Keratinocyte (primary cell): ENCODE data around the gene JPH2. TPM values are rescaled to one million over a fixed set of nuclear protein-coding genes. Genes with fewer than 3 reads are reported as not detected.

ENCODE experiments used
- DNase-seq: peaks from one replicate; pipeline ENCODE4 v3.0.0-alpha.2; 2011; ENCODE audit warnings: low read depth, missing footprints, low spot score
- FAIRE-seq: peaks from 2 replicates; lab custom pipeline; 2011; peaks lifted over from hg19 to GRCh38; lab: Jason Lieb, UNC
- H2AFZ ChIP-seq: 2 replicates; pipeline ENCODE4 v1.6.0; 2012; ENCODE audit warnings: low read length, control low read depth, inconsistent platforms; ENCODE audit not compliant: control insufficient read depth
- H3K27ac ChIP-seq: 2 replicates; pipeline ENCODE4 v1.5.1; 2011; ENCODE audit warnings: low read length; ENCODE audit not compliant: control insufficient read depth, insufficient read depth
- H3K27me3 ChIP-seq: 3 replicates; pipeline ENCODE4 v1.6.0; 2011; ENCODE audit warnings: low read length; ENCODE audit not compliant: control insufficient read depth, insufficient read depth; ENCODE audit errors: extremely low read depth
- H3K36me3 ChIP-seq, 2 experiments: 2 replicates in 1 of 2; 3 replicates in 1 of 2; pipeline ENCODE4 v1.5.1; 2011; ENCODE audit warnings: low read length in 2 of 2, mild to moderate bottlenecking in 1 of 2; ENCODE audit not compliant: control insufficient read depth in 2 of 2, insufficient read depth in 2 of 2; ENCODE audit errors: extremely low read depth in 1 of 2
- H3K4me1 ChIP-seq: 3 replicates; pipeline ENCODE4 v1.5.1; 2011; ENCODE audit warnings: low read length; ENCODE audit not compliant: control insufficient read depth, insufficient read depth; ENCODE audit errors: extremely low read depth
- H3K4me2 ChIP-seq: 3 replicates; pipeline ENCODE4 v1.6.0; 2011; ENCODE audit warnings: low read depth, low read length; ENCODE audit not compliant: control insufficient read depth, insufficient read depth; ENCODE audit errors: extremely low read depth
- H3K4me3 ChIP-seq, 3 experiments: fragments of 200-600 bp in 1 of 3; sonication (generic) in 1 of 3; 2 replicates in 2 of 3; 3 replicates in 1 of 3; pipeline ENCODE4 v1.5.1; 2011 to 2016; ENCODE audit warnings: low read length in 3 of 3, mild to moderate bottlenecking in 3 of 3, control low read depth in 2 of 3, inconsistent platforms in 1 of 3, low read depth in 1 of 3, mixed read lengths in 1 of 3, mixed run types in 1 of 3, moderate library complexity in 1 of 3; ENCODE audit not compliant: control insufficient read depth in 2 of 3, insufficient read depth in 2 of 3; ENCODE audit errors: extremely low read depth in 1 of 3
- H3K79me2 ChIP-seq: 2 replicates; pipeline ENCODE4 v1.6.0; 2012; ENCODE audit warnings: low read length; ENCODE audit not compliant: control insufficient read depth, insufficient read depth
- H3K9ac ChIP-seq: 3 replicates; pipeline ENCODE4 v1.6.0; 2011; ENCODE audit warnings: low read length; ENCODE audit not compliant: control insufficient read depth, insufficient read depth; ENCODE audit errors: extremely low read depth
- H3K9me1 ChIP-seq: 3 replicates; pipeline ENCODE4 v1.6.0; 2011; ENCODE audit warnings: low read length; ENCODE audit not compliant: control insufficient read depth, insufficient read depth; ENCODE audit errors: extremely low read depth
- H3K9me3 ChIP-seq: 2 replicates; pipeline ENCODE4 v1.5.1; 2012; ENCODE audit warnings: low read depth, low read length; ENCODE audit not compliant: control insufficient read depth
- H4K20me1 ChIP-seq: 3 replicates; pipeline ENCODE4 v1.6.0; 2011; ENCODE audit warnings: low read length; ENCODE audit not compliant: control insufficient read depth, insufficient read depth; ENCODE audit errors: extremely low read depth
- EZH2 ChIP-seq: IDR thresholded peaks from one replicate; pipeline ENCODE4 v1.6.1; 2012; ENCODE audit warnings: inconsistent platforms, mild to moderate bottlenecking, low read length, moderate library complexity
- dilution Hi-C: fragments of 300-500 bp; cut with MboI; formaldehyde crosslinking; loops from one replicate; pipeline ENCODE4 v1.7.0; 2020; ENCODE audit warnings: low sequenced_read_pairs; ENCODE audit not compliant: extremely low pct_ligation_motif_present
- polyA plus RNA-seq, 5 experiments: library from polyadenylated mRNA; depleted of rRNA in 3 of 5; stranded (reverse) in 3 of 5; stranded (forward) in 1 of 5; unstranded in 1 of 5; fragments of >200 nt; gene quantifications; 1 replicate in 1 of 5; 2 replicates in 3 of 5; 3 replicates in 1 of 5; pipeline versions ENCODE4 v1.2.1 to v1.2.3, GENCODE V29; 2011 to 2012; ENCODE audit warnings: missing spikeins in 2 of 5, low read depth in 1 of 5, low replicate concordance in 1 of 5
- TF ChIP-seq, protein P1 (sequence below), 3 experiments: IDR thresholded peaks in 1 of 3; conservative IDR thresholded peaks in 1 of 3; optimal IDR thresholded peaks in 1 of 3; 2 replicates in 2 of 3; 3 replicates in 1 of 3; pipeline versions ENCODE3 to v1.5.1; 2011; ENCODE audit warnings: low read length in 3 of 3, mild to moderate bottlenecking in 3 of 3, moderate library complexity in 2 of 3, control low read depth in 1 of 3, inconsistent platforms in 1 of 3; ENCODE audit not compliant: insufficient read depth in 2 of 3; ENCODE audit errors: extremely low read depth in 1 of 3

Gene JPH2
- polyA plus RNA-seq, 1 donor (not counting 4 experiments of a cell fraction or from before 2014, with no cell fraction given): 2.5 TPM

DNA sequence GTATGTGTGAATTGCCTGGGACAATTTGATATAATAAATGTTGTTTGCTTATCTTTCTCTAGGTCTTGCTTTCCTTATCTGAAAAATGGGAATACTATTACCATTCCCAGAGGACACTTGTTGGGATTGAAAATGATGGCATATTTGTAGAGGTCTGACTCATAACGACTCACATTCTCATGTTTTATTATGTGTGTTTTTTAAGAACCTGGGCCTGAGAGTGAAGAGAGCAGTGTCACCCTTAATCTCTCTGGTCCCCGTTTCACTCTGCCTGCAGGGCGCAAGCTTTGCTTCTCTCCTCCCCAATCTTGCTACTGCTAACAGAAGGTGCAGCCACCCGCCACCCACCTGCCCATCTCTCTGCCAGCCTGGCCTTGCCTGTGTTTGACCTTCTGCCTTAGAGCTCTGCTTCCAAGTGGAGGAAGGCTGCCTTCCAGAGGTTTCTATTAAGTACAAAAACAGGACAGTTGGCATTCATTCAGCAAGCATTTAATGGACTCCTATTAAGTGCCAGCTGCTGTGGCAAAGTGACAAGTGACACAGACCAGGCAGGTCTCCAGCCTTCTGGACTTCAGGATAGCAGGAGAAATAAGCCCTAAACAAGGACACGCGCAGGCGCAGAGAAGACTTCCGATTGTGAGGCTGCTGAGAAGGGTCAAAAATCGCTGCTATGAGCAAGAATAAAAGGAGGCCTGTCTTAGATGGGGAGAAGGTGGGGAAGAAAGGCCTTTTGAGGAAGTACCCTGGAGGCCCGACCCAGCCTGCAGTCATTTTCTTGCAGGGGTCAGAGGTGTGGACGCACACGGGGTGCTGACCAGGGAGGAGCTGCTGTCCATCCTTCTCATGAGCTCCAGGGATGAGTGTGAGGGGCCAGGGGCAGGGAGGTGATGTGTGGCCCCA, 112.5 kb downstream of the JPH2 start:
- no peaks in the 10 kb centered on the region for H3K36me3 ChIP-seq
- no peak for DNase-seq
- FAIRE-seq: no peak

DNA sequence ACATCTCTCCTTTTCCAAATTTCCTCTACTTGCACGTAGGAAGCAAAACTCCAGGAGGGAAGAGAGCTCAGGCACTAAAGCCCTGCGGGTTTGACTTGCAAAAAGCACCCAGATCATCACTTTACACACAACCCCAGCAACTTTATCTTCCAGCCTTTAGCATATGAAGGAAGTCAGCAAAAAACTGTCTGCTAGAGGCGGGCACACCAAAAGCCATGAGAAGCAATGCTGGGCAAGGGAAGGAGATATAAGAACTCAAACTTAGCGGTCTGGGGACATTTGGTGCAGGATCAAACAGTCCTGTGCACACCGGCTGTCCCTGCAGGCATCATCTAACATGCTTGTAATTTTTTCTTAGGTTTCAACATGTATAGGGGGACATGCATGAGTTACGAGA, 113.3 kb downstream of the JPH2 start:
- H3K27ac ChIP-seq: no peak overlapping the region
- no peaks in the 10 kb centered on the region for H3K36me3 ChIP-seq
- H3K27me3 ChIP-seq: peaks cover 20% of the 10 kb centered on the region
- H3K79me2 ChIP-seq: no peaks in the 10 kb centered on the region
- dilution Hi-C loops: no loop called here
- no peaks in the 10 kb centered on the region for H3K9me3 ChIP-seq
- no peak overlapping the region for H3K4me2 ChIP-seq
- H3K4me1 ChIP-seq: no peaks in the 10 kb centered on the region
- H4K20me1 ChIP-seq: no peaks in the 10 kb centered on the region
- H3K4me3 ChIP-seq: no peak overlapping the region
- H2AFZ ChIP-seq: no peak overlapping the region
- FAIRE-seq: no peak
- H3K9ac ChIP-seq: no peak overlapping the region
- no peak for DNase-seq
- no peaks in the 10 kb centered on the region for H3K9me1 ChIP-seq
- no peak for TF ChIP-seq EZH2
- TF ChIP-seq, protein P1, sequence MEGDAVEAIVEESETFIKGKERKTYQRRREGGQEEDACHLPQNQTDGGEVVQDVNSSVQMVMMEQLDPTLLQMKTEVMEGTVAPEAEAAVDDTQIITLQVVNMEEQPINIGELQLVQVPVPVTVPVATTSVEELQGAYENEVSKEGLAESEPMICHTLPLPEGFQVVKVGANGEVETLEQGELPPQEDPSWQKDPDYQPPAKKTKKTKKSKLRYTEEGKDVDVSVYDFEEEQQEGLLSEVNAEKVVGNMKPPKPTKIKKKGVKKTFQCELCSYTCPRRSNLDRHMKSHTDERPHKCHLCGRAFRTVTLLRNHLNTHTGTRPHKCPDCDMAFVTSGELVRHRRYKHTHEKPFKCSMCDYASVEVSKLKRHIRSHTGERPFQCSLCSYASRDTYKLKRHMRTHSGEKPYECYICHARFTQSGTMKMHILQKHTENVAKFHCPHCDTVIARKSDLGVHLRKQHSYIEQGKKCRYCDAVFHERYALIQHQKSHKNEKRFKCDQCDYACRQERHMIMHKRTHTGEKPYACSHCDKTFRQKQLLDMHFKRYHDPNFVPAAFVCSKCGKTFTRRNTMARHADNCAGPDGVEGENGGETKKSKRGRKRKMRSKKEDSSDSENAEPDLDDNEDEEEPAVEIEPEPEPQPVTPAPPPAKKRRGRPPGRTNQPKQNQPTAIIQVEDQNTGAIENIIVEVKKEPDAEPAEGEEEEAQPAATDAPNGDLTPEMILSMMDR (optimal IDR thresholded peaks at IDR 0.05 in 1 of 3, IDR thresholded peaks at IDR 0.05 in 1 of 3, conservative IDR thresholded peaks at IDR 0.05 in 1 of 3; ENCODE audit: extremely low read depth in 1 of 3, insufficient read depth in 2 of 3, low read length in 3 of 3): no peak

More for the DNA sequence above, 112.5 kb downstream of the JPH2 start:
- H3K9me1 ChIP-seq: no peaks in the 10 kb centered on the region
- H3K9ac ChIP-seq: no peak overlapping the region
- dilution Hi-C loops: no loop called here
- H3K9me3 ChIP-seq: no peaks in the 10 kb centered on the region
- no peak overlapping the region for H3K4me2 ChIP-seq
- no peaks in the 10 kb centered on the region for H4K20me1 ChIP-seq
- H3K27ac ChIP-seq: no peak overlapping the region
- TF ChIP-seq, protein P1 (optimal IDR thresholded peaks at IDR 0.05 in 1 of 3, IDR thresholded peaks at IDR 0.05 in 1 of 3, conservative IDR thresholded peaks at IDR 0.05 in 1 of 3; ENCODE audit: extremely low read depth in 1 of 3, insufficient read depth in 2 of 3, low read length in 3 of 3): no peak
- no peak for TF ChIP-seq EZH2
- H3K4me3 ChIP-seq: no peak overlapping the region
- H2AFZ ChIP-seq: no peak overlapping the region
- H3K27me3 ChIP-seq: peaks cover 20% of the 10 kb centered on the region
- no peaks in the 10 kb centered on the region for H3K4me1 ChIP-seq
- no peaks in the 10 kb centered on the region for H3K79me2 ChIP-seq
